Activated T-helper 1 cell treated with anti-CD3 and anti-CD28 coated beads, Interleukin-2, amount 50 U/mL, for 16 hours (primary cell): ENCODE results near the gene ITPKC.

ENCODE experiments used
- DNase-seq, 2 donors: peaks; one replicate each; pipeline ENCODE4 v3.0.0-alpha.2; 2020; ENCODE audit warnings: low read depth in 1 of 2, low spot score in 1 of 2

ITPKC gene

GRCh38 chr19:40716482-40717324, at the start of gene ITPKC, which contains the start of gene COQ8B:
ITPKC (plus strand) TSS chr19:40717112; CDS start chr19:40717136, 24 bp downstream.
COQ8B (minus strand) TSS chr19:40716886; CDS start chr19:40714632, 2,254 bp downstream.
- peak; percentile 99 to 100 for DNase-seq

- no peak for DNase-seq
These were observed 49.3 kb upstream of the ITPKC start for GRCh38 chr19:40667602-40668001.

- no peak for DNase-seq
These were observed 47.8 kb upstream of the ITPKC start for GRCh38 chr19:40668991-40669614.

- no peak for DNase-seq
These were observed 45.5 kb upstream of the ITPKC start for GRCh38 chr19:40671404-40671803.

GRCh38 chr19:40672038-40672437, 44.9 kb upstream of the ITPKC start:
- no peak for DNase-seq

GRCh38 chr19:40672573-40673299, 44.2 kb upstream of the ITPKC start:
- no peak for DNase-seq

- no peak for DNase-seq
These were observed 43.5 kb upstream of the ITPKC start for GRCh38 chr19:40673397-40673796.

- no peak for DNase-seq
These were observed 42.6 kb upstream of the ITPKC start for GRCh38 chr19:40674291-40674690.

- DNase-seq = no peak
These were observed 39.8 kb upstream of the ITPKC start for GRCh38 chr19:40677156-40677555.

GRCh38 chr19:40681039-40681438, 35.9 kb upstream of the ITPKC start:
- no peak for DNase-seq

GRCh38 chr19:40682431-40682964, 34.4 kb upstream of the ITPKC start:
- no peak for DNase-seq

GRCh38 chr19:40683437-40683836, 33.5 kb upstream of the ITPKC start:
- no peak for DNase-seq

GRCh38 chr19:40684280-40684679, 32.6 kb upstream of the ITPKC start:
- DNase-seq = no peak

- DNase-seq = no peak
These were observed 31.8 kb upstream of the ITPKC start for GRCh38 chr19:40685016-40685526.

- DNase-seq = no peak
These were observed 31.3 kb upstream of the ITPKC start for GRCh38 chr19:40685563-40685962.

- DNase-seq = no peak
These were observed 29.9 kb upstream of the ITPKC start for GRCh38 chr19:40686882-40687524.

GRCh38 chr19:40687525-40688016, 29.3 kb upstream of the ITPKC start:
- no peak for DNase-seq

- no peak for DNase-seq
These were observed 28.6 kb upstream of the ITPKC start for GRCh38 chr19:40688309-40688708.

GRCh38 chr19:40688987-40689338, 27.9 kb upstream of the ITPKC start:
- no peak for DNase-seq

GRCh38 chr19:40689339-40690049, 27.4 kb upstream of the ITPKC start:
- no peak for DNase-seq
